Measurements from ENCODE around the gene OTX2.

OTX2 gene

DNA sequence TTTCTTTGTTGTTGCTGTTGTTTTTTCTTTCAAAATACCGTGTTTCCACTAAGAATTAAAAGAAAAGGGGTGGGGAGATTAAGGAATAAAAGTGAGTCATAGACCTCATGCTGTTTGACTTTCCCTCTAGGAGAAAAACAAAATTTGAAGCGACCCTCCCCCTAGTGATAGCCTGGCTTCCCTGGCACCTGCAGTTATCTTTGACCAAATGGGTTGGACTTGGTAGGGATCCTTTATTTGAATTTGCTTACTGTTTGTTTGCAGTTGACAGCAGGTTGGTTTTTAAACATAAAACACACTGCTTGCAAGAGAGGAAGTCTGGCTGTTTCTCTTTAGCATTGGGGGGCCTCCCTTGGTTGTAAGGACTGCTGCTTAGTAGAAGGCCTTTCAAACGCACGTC is 14.0 kb downstream of the OTX2 start:
- DNase-seq (ENCODE audit: low read depth, low spot score): no peak

DNA sequence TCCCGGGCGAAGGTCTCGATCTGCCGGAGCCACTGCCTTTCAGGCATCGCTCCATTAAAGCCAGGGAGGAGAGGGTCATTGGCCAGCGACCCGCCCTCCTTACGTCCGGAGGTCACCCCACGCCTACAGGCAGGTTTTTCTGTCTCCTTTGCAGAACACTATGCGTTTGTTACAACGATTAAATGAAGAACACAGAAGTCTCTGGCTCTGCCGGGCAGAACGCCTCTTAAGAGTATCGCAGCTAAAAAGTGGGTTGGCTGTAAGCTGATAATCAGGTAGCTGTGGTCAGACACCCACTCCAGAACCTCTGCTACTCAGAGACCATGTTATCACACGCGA is 15.0 kb downstream of the OTX2 start:
- DNase-seq (ENCODE audit: low read depth, low spot score): no peak

DNA sequence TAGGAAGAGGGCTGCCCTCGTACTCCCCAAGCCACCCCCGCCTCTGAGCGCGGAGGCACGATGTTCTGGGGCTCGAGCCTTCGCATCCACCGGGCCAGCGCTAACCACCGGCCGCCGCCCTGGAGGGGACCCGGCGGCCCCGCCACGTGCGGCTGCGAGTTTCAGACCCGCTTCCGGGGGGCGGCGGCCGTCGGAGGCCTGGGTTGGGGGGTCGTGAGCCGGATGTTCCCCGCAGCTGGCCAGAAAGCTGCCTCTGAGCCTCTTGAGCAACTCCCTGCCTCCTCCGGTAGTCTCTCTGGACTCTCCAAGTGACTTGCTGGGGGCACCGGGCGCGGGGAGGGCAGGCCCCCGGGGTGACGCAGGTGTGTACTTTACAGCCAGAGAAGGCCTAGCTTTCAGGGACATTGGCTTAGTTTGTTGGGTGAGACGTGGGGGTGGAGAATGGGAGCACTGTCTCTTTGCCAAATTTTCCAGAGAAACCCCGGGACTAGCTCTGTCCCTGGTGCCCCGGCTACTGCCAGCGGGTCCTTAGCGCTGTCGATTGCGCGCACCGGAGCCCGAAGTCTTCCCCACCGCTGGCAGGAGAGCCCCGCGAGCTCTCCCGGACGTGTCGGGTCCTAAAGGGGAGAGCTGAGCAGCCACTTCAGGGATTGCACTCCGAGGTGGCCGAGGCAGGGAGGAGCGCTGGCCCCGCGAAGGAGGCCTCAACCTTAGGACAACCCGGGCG is 15.6 kb downstream of the OTX2 start:
- peak; percentile 31 for DNase-seq (ENCODE audit: low read depth, low spot score)

DNA sequence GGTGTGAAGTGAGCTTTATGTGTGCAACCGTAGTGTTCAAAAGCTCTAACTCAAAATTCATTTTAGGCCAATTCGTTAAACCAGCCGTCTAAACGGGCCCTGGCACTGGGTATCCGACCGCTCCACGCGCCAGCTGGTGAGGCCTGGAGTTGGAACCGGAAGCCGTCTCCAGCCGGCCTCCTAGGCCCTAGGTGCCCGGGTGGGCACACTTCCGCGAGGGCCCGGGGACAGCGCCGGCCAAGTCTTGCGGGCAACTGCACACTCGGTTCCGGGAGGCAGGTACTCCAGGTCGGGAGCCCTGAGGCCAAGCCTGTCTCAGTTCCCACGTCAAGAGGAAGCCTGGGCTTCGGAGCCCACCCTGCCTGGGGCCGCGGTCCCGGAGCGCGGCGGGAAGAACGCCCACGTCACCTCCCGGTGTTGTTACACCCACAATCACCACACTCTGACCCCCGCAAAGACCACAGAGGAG is 16.2 kb downstream of the OTX2 start:
- no peak for DNase-seq (ENCODE audit: low read depth, low spot score)

DNA sequence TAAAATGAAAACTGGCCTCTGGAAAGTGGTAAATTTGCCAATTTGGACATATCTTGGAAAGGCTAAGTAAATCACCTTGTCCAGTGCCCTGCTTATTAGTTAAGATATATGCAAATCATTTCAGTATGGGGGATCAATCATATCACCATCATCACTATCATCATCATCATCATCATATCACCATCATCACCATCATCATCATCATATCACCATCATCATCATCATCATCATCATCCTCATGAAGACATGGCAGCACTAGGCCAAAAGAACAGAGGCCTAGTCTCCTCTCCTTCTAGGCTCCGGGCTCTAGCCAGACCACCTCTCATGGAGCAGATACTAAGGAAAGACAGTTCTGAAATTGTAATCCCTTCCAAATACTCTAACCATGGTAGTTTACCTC is 20.3 kb downstream of the OTX2 start:
- DNase-seq (ENCODE audit: low read depth, low spot score): no peak

DNA sequence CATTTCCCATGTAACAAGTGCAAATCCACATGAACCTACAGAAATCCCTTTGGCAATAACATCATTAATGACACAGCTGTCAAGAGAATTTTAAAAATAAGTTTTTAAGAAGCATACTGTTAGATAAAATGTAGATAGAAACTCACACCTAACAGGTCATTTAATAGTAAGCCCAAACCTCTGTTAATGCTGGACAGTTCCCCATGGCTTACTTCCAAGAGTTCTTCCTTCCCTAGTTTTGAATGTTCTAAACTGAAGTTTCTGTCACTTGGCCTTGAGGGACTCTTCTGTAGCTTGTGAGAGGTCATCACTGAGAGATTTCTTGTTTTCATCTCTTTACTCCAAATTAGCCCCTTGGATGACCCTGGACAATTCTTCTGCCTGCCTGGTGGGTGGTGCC is 22.7 kb downstream of the OTX2 start:
- DNase-seq (ENCODE audit: low read depth, low spot score): peak; percentile 42

DNA sequence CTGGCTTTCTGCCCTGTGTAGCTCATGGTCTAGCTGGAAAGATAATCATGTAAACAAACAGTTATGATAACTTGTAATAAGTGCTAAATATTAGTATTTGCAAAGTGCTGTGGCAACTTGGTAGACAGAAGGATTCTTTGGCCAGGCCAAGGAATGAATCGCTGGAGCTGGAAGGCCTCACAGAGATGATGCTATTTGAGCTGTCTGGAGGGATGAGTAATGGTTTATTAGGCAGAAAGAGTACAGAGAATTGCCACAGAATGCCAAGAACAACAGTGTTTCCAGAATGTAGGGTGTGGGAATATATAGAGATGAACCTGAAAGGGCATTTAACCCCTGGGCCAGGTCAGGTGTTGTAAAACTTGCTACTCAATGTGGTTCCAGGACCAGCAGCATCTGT is 27.6 kb downstream of the OTX2 start:
- peak; percentile 23 for DNase-seq (ENCODE audit: low read depth, low spot score)

DNA sequence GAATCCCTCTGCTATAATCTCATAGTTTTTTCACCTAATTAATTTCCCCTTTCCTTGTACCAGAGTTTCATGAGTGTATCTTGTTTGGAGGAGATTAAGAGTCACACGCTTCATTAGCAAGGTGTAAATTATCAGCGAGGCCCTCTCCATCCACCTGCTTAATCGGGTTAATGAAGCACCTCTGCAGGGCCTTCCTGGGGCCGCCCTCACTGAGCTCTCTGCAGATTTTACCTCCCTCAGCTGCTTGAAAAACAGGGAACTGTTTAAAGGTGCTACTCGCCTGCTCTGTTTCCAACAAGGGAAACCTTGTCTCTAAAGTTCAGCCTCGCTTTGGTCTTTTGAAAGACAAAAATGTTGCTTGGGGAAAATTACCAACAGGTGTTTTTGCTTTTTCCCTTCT is 35.8 kb downstream of the OTX2 start:
- no peak for DNase-seq (ENCODE audit: low read depth, low spot score)

DNA sequence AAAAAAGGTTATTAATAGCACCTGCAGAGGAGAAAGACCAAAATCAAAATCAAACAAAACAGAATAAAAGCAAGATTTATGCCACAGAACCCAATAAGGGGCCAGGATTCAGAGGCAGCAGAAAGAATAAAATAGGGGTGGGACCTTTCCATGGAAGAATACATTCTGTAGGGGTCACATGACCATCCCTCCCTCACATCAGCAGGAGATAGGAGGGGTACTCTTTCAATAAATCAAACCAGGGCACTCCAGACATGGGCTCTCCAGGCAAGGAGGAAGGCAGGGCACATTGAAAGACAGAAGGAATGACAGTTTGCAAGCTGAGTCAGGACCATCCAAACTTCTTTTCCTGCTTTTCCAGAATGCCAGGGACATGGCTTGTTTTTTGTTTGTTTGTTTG is 39.8 kb downstream of the OTX2 start:
- DNase-seq (ENCODE audit: low read depth, low spot score): no peak

DNA sequence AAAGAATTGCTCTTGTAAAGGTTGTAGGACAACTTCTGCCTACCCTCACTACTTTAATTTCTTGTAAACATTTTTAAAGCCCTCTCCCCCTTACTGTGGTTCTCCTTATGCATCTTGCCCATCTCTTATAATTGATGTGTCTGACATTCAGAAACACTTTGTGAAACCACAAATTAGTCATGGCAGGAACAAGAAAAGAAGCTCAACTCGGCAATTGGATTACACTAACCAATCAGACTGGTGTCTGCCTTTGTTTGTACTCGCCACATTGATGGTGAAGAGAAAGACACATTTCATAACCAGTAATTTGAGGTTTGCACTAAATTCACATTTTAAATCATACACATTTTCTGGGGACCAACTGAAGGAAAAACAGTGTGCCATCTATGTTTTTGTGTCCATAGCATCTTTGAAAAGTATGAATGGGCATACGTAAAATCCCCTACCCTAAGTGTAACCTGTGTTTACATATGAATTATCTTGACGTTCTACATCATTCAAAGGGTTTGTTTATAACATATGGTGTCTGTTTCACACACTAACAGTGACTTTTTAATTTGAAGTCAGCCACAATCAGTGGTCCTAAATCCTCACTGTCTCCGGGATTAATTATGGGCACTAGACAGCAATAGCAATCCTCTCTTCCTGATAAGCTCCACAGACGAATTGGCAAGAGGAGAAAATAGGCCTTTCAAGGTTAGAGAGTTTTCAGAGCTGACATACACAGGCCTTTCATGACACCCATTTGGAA is 49.9 kb downstream of the OTX2 start:
- peak; percentile 35 for DNase-seq (ENCODE audit: low read depth, low spot score)

DNA sequence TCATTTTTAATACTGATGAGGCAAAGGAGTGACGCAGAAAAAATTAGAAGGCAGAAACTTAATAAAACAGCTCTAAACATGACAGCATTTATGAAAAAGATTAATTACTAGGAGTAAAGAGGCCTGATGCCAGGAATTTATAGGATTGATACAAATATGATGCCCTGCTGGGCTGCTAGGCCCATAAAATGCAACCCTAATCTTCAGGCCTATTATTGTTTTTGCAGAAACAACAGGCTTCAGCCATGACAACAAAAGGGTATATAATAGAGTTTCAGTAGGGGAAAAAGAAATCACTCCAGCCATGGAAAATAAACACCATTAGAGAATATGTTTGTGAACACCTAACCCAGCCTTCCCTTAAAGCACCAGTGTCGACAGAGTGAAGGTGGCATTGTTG is 50.6 kb downstream of the OTX2 start:
- no peak for DNase-seq (ENCODE audit: low read depth, low spot score)

DNA sequence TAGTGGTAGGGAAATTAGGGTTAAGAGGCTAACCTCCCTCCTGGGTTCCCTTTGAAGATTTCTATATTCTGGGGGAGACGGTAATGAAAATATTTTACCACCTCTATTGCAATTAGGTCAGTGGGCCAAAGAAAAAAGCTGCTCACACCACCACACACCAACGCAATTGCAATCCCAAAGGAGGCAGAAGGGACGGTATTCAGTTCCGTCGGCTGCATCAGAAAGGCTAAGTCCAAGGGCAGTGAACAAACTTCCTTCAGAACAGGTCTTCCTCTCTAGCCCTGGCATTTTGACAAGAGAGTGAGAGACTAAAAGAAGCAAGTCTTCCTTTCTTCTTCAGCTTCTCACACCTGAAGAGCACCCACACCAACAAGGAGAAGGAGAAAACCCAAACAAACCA is 51.2 kb downstream of the OTX2 start:
- no peak for DNase-seq (ENCODE audit: low read depth, low spot score)

DNA sequence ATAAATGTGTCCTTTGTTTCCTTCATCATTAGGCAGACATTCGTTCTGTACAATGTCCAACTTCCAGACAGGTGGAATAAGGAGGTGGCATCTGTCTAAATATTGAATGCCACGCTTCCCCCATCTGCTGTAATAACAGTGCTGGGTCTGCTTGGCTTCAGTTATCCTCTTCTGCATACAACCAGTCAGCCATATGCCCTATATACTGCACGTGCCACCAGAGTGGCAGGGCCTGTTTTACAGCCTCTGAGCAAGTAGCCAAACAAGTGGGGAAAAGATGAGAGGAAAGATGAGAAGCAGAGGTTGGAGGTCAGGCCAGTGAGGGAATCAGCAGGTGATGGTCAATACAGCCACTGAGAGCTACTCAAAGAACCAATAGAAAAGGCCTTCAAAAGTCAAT is 55.4 kb downstream of the OTX2 start:
- no peak for DNase-seq (ENCODE audit: low read depth, low spot score)

DNA sequence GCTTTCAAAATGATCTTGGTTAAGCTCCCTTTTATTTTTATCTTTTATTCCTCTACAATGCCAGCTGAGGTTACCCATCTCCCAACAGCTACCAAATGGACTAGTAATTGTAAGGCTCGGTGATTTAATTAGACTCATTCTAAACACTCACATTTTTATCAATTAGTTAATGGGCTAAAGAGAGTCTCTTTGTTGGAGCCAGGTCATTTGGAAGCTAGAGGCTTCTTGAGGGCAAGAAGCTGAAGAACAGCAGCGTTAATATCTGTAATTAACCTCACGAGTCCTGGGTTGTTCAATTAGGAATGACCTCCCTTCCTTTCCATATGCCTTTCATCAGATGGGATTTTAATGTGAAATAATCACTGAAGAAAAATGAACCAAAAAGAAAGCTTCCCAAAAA is 56.9 kb downstream of the OTX2 start:
- DNase-seq (ENCODE audit: low read depth, low spot score): no peak

DNA sequence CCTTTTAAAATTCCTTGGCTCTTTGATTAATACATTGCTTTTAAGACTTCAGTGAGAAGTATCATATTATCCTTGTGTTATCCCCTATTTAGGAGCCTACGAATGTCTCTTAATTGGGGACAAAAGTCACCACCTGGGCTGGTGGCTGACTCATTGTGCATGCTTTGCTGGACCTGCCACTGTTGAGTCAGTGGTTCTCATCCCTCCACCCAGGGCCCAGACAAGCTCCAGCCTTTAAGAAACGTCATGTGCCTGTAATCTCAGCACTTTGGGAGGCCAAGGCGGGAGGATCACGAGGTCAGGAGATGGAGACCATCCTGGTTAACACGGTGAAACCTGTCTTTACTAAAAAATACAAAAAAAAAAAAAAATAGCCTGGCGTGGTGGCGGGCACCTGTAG is 57.9 kb downstream of the OTX2 start:
- no peak for DNase-seq (ENCODE audit: low read depth, low spot score)

DNA sequence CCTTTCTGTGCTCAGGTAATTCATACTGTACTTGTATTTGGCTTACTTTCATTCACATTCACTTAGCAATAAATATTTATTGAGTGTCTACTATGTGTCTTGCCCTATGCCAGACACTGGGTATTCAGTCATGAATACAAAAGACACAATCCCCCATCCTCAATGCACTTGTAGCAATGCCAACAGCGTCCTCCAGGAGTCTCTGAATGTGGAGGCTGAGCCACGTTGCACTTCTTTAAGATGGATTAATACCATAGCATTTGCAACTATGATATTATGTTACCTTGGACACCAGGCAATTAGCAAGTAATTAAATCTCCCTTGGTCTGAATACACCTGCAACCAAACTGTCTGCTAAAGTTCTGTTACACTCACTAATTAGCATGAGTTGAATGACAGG is 58.8 kb downstream of the OTX2 start:
- DNase-seq (ENCODE audit: low read depth, low spot score): no peak
